Epithelial cell of umbilical artery (primary cell): ENCODE results near the gene PSMF1. TPM values are rescaled to one million over a fixed set of nuclear protein-coding genes. Genes with fewer than 3 reads are reported as not detected.

Source experiments
- total RNA-seq: library from RNA; depleted of rRNA; stranded (reverse); fragments of >200 nt; gene quantifications from 2 replicates; pipeline ENCODE4 v1.2.3, GENCODE V29; 2014

The PSMF1 gene, protein sequence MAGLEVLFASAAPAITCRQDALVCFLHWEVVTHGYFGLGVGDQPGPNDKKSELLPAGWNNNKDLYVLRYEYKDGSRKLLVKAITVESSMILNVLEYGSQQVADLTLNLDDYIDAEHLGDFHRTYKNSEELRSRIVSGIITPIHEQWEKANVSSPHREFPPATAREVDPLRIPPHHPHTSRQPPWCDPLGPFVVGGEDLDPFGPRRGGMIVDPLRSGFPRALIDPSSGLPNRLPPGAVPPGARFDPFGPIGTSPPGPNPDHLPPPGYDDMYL
- 27.3 and 38.1 TPM in 2 replicates for total RNA-seq

DNA sequence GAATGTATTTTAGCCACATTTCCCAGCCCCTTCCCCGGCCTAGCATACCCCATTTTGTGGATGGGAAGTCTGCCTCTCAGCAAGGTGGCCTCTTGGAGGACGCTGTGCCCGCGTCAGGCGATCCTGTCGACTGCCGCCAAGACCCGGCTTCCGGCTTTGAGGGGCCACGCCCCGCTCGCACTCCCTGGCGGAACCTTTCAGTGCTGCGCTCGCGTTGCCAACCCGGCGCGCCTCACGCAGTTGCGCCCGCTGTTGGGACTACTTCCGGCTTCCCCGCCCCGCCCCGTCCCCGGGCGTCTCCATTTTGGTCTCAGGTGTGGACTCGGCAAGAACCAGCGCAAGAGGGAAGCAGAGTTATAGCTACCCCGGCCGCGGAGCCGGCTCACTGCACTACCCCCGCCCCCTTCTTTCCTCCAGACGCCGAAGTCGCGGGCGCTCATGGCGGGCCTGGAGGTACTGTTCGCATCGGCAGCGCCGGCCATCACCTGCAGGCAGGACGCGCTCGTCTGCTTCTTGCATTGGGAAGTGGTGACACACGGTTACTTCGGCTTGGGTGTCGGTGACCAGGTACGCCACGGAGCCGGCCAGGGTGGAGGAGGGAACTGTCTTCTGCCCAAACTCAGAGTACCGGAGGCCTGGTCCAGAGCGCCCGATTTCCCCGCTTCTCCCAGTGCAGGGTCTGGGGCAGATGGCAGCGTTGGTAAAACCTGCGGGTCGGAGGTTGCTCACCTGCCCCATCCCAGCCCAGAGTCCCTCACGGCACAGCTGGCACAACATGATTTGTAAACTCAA is at the start of gene PSMF1:
TSS of gene PSMF1 (plus strand) at position 267 of the 792 bp plus-strand sequence. CDS start at position 439, 172 bp downstream.

DNA sequence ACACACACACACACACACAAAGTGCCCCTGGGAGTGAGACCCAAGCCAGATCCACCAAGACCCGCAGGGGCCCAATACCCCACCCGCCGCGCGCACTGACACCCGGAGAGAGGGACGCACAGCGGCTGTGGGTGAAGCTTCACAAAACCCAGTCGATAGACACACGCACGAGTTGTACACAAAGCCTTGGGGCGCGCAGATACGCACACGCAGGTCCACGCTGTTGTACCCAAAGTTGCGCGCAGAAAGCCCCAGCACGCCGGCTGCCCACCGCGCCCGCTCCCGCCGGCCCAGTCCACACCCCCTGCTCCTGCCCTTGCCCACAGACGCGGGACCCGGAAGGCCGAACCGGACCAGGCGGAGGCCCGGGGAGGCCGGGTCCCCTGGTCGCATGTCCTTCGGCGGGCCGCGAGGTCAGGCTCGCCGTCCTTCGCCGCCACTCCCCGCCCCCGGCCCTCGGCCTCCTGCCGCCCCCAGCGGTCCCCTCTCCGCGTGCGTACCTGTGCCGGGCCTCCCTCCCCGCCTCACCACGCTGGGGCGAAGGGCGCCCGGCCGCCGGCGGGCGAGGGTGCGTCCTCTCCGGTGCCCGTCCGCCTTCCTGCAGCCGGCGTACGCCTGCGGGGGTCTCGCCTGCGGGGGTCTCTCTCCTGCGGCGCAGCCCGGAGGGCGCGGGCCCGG is 66.4 kb downstream of the PSMF1 start, which contains the start of gene TMEM74B:
TSS of gene TMEM74B (minus strand) at position 344 of the 678 bp plus-strand sequence. CDS start 1,180 bp downstream, outside the sequence.

DNA sequence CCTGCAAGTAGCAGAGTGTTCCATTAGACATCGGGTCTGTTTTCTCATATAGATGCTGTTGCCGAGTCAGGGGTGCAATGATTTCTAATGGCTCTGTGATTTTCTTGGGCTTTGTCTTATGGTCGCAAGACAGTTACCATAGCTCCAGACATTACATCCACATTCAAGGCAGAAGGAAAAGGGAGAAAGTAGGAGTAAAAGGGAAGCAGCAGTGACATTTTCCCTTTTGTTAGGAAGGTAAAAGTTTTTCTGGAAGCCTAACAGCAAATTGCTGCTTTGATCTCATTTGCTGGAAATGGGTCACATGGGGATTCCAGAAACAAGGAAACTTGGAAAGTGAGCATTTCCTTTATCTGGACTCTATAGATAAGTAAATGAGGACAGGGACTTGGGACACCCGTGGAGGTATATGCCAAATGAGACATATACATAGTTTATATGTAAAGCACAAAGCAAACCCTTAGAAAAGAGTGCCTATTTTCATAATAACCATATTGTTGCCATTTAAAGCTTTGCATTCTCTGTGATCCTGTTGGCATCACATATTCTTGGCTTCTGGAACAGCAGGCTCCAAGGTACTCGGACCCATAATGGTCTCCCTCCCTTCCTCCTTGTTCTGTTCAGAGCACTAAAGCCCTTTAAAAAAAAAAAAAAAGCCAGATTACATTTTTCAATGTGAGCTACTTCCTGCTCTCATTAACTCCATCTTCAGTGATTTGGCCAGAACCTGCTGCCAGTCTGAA is 84.5 kb downstream of the PSMF1 start, which contains the start of gene C20orf202:
TSS of gene C20orf202 (plus strand) at position 693 of the 743 bp plus-strand sequence. CDS start 132 bp downstream, outside the sequence.

Other genes with a start within 250 kb of the PSMF1 start
- not detected in 2 replicates for gene ANGPT4, start 202.3 kb upstream of the PSMF1 start, total RNA-seq
- gene RSPO4, start 116.3 kb upstream of the PSMF1 start, total RNA-seq, result not detected in 2 replicates
- gene TMEM74B, start 66.4 kb downstream of the PSMF1 start, total RNA-seq, result 0.32 TPM in 1 of 2 replicates, not detected in the other
- not detected in 2 replicates for gene C20orf202, start 84.9 kb downstream of the PSMF1 start, total RNA-seq
- 0.15 TPM in 1 of 2 replicates, not detected in the other for gene RAD21L1, start 107.4 kb downstream of the PSMF1 start, total RNA-seq
- gene SNPH, start 147.7 kb downstream of the PSMF1 start, total RNA-seq, result 4.9 and 6.8 TPM in 2 replicates
- gene SDCBP2, start 210.5 kb downstream of the PSMF1 start, total RNA-seq, result 3.9 and 5.9 TPM in 2 replicates